Lower leg skin (tissue), 3 donors: ENCODE measurements around the gene CYTH1.

ENCODE experiments used
- CTCF ChIP-seq, 3 donors: fragments of 450-650 bp; IDR thresholded peaks; one replicate each; pipeline ENCODE4 v1.5.1; 2016; ENCODE audit warnings: antibody characterized with exemption in 3 of 3, mild to moderate bottlenecking in 3 of 3, moderate library complexity in 2 of 3
- POLR2A ChIP-seq, 2 donors: fragments of 450-650 bp; IDR thresholded peaks; one replicate each; pipeline ENCODE4 v1.6.1; 2016 to 2017; ENCODE audit warnings: antibody characterized with exemption in 2 of 2, mild to moderate bottlenecking in 1 of 2, moderate library complexity in 1 of 2

GRCh38 chr17:78747488-78747887 lies 34.6 kb downstream of the CYTH1 start:
- TF ChIP-seq POLR2A (IDR thresholded peaks at IDR 0.05) = no peak
- no peak for TF ChIP-seq CTCF (IDR thresholded peaks at IDR 0.05)
